ENCODE results near the gene ARHGAP26. TPM values are rescaled to one million over a fixed set of nuclear protein-coding genes. Genes with fewer than 3 reads are reported as not detected.

ARHGAP26 gene
- total and polyA plus RNA-seq, 2 donors (not counting 3 experiments of a cell fraction or from before 2014, with no cell fraction given): 3.1 to 16.2 TPM

GRCh38 chr5:142770650-142771609, 753 bp downstream of the ARHGAP26 start:
- H3K9ac ChIP-seq (replicated peaks; ENCODE audit: extremely low read depth, insufficient read depth, low read length): peak overlapping the region; percentile 71
- peak; percentile 80 for FAIRE-seq
- H3K4me1 ChIP-seq (ENCODE audit: control insufficient read depth, extremely low read depth, insufficient read depth, low read length): peaks cover 10% of the 10 kb centered on the region
- peak overlapping the region; percentile 49 to 86 (median 74) for H3K4me3 ChIP-seq (replicated peaks in 1 of 3; ENCODE audit: insufficient read depth in 1 of 3, low read depth in 1 of 3, low read length in 3 of 3)
- peak overlapping the region; percentile 54 for H3K4me2 ChIP-seq (ENCODE audit: insufficient read depth, low read length)
- TF ChIP-seq GATA2 (IDR thresholded peaks at IDR 0.05; ENCODE audit: insufficient read depth, insufficient read length, low read depth, low read length): no peak
- TF ChIP-seq CTCF (IDR thresholded peaks at IDR 0.05; ENCODE audit: extremely low read depth in 1 of 2, insufficient read depth in 1 of 2, low read depth in 1 of 2, low read length in 2 of 2): peak in 1 of 2 donors; percentile 25
- no peak for TF ChIP-seq MYC (IDR thresholded peaks at IDR 0.05; ENCODE audit: low read depth, low read length)
- TF ChIP-seq FOS (IDR thresholded peaks at IDR 0.05; ENCODE audit: borderline replicate concordance, insufficient read depth, low read length): no peak
- TF ChIP-seq JUN (IDR thresholded peaks at IDR 0.05; ENCODE audit: borderline replicate concordance, insufficient read depth, insufficient read length, low read depth): no peak
- no peaks in the 10 kb centered on the region for H3K79me2 ChIP-seq (ENCODE audit: control insufficient read depth, insufficient read depth, low read length)
- POLR2A ChIA-PET: interaction anchor here (1.2 kb wide), 1 partner anchor 9 kb away, joined by 3 read pairs; no protein-coding TSS in a partner anchor
- DNase-seq (ENCODE audit: low read depth, low spot score): peak; percentile 68
- H3K27me3 ChIP-seq (ENCODE audit: control insufficient read depth in 2 of 2, insufficient read depth in 2 of 2, low read length in 2 of 2): no peaks in the 10 kb centered on the region
- intact Hi-C loops (cut with micrococcal nuclease): loop anchor here (1.0 to 2.0 kb wide), 4 partner anchors 54 to 104 kb away; no protein-coding TSS in a partner anchor
- H3K36me3 ChIP-seq (ENCODE audit: control insufficient read depth in 2 of 2, extremely low read depth in 1 of 2, insufficient read depth in 2 of 2, low read length in 2 of 2): no peaks in the 10 kb centered on the region
- CTCF ChIA-PET: interaction anchor here (0.7 to 6.6 kb wide), 28 partner anchors 9 to 118 kb away, joined by 3 to 92 read pairs (median 6); no protein-coding TSS in a partner anchor
- dilution Hi-C loops (cut with MboI; ENCODE audit: extremely low pct_ligation_motif_present, low sequenced_read_pairs): no loop called here
- H4K20me1 ChIP-seq (replicated peaks; ENCODE audit: control insufficient read depth, extremely low read depth, insufficient read depth, low read length): no peaks in the 10 kb centered on the region
- H2AFZ ChIP-seq (ENCODE audit: low read depth, low read length): peak overlapping the region; percentile 77
- no TSS peak for BruUV-seq (replicated peaks)
- peak overlapping the region; percentile 33 for H3K27ac ChIP-seq (ENCODE audit: insufficient read depth, low read depth, low read length)
- H3K9me1 ChIP-seq (replicated peaks; ENCODE audit: control insufficient read depth, extremely low read depth, insufficient read depth, low read length): no peaks in the 10 kb centered on the region
- H3K9me3 ChIP-seq (replicated peaks; ENCODE audit: control insufficient read depth, insufficient read depth, low read length): no peaks in the 10 kb centered on the region
